ENCODE data around the gene EDC4. TPM values are rescaled to one million over a fixed set of nuclear protein-coding genes. Genes with fewer than 3 reads are reported as not detected.

EDC4 gene
- total RNA-seq, 1 experiment from 2014 or later: 64.5 TPM

DNA sequence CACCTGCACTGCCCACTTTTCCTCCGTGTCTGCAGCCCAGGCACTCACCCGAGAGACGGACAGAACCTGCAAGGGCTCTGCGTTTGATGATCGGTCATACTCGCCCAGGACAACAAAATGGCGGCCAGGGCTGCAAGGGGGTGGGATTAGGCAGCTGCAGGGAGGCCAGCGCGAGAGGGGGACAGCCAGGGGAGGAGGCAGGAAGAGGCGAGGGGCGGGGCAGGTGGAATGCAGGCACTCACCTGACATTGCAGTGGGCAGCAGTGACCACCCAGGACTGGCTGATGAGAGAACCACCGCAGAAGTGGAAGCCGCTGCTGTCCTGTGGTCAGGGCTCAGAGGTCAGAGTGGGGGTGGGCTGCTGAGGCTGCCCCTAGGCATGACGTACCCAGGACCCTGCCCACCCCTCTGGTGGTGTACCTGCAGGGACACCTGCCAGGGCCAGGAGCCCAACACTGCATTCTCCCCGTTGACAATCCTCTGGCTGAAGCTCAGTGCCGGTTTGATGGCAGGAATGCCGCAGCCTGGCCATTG is 57.9 kb downstream of the EDC4 start:
- no peak for DNase-seq (ENCODE audit: low read depth)

Small RNAs within 50 kb of the gene (small RNA-seq; reads per million reads assigned to genes)
- not detected for gene AC040162.2
- gene NRN1L: not detected

Other genes with a start within 250 kb of the EDC4 start
- 4.3 and 12.0 TPM in 2 replicates for gene CARMIL2, start 227.9 kb upstream of the EDC4 start, total RNA-seq (2014; rRNA removed; shearing (Covaris generic))
- 39.8 and 47.9 TPM in 2 replicates for gene ACD, start 212.8 kb upstream of the EDC4 start, total RNA-seq (2014; rRNA removed; shearing (Covaris generic))
- gene PARD6A, start 212.1 kb upstream of the EDC4 start, total RNA-seq (2014; rRNA removed; shearing (Covaris generic)): 2.8 and 3.8 TPM in 2 replicates
- 25.6 and 26.2 TPM in 2 replicates for gene ENKD1, start 206.3 kb upstream of the EDC4 start, total RNA-seq (2014; rRNA removed; shearing (Covaris generic))
- gene C16orf86, start 206.2 kb upstream of the EDC4 start, total RNA-seq (2014; rRNA removed; shearing (Covaris generic)): 0.27 and 2.5 TPM in 2 replicates
- gene GFOD2, start 153.7 kb upstream of the EDC4 start, total RNA-seq (2014; rRNA removed; shearing (Covaris generic)): 20.4 and 24.4 TPM in 2 replicates
- 6.2 and 10.8 TPM in 2 replicates for gene RANBP10, start 66.5 kb upstream of the EDC4 start, total RNA-seq (2014; rRNA removed; shearing (Covaris generic))
- gene TSNAXIP1, start 66.2 kb upstream of the EDC4 start, total RNA-seq (2014; rRNA removed; shearing (Covaris generic)): 0.18 TPM in 1 of 2 replicates, not detected in the other
- 91.5 and 105 TPM in 2 replicates for gene THAP11, start 30.7 kb upstream of the EDC4 start, total RNA-seq (2014; rRNA removed; shearing (Covaris generic))
- gene NUTF2, start 26.1 kb upstream of the EDC4 start, total RNA-seq (2014; rRNA removed; shearing (Covaris generic)): 236 and 318 TPM in 2 replicates
- gene CENPT, start 25.4 kb upstream of the EDC4 start, total RNA-seq (2014; rRNA removed; shearing (Covaris generic)): 30.1 and 30.2 TPM in 2 replicates
- gene NRN1L, start 11.8 kb downstream of the EDC4 start, total RNA-seq (2014; rRNA removed; shearing (Covaris generic)): not detected in 2 replicates
- gene PSKH1, start 20.2 kb downstream of the EDC4 start, total RNA-seq (2014; rRNA removed; shearing (Covaris generic)): 5.9 and 7.0 TPM in 2 replicates
- 2.5 and 2.9 TPM in 2 replicates for gene CTRL, start 58.8 kb downstream of the EDC4 start, total RNA-seq (2014; rRNA removed; shearing (Covaris generic))
- 62.2 and 72.3 TPM in 2 replicates for gene PSMB10, start 63.8 kb downstream of the EDC4 start, total RNA-seq (2014; rRNA removed; shearing (Covaris generic))
- 3.3 and 3.5 TPM in 2 replicates for gene LCAT, start 71.1 kb downstream of the EDC4 start, total RNA-seq (2014; rRNA removed; shearing (Covaris generic))
- 17.3 and 21.5 TPM in 2 replicates for gene SLC12A4, start 95.6 kb downstream of the EDC4 start, total RNA-seq (2014; rRNA removed; shearing (Covaris generic))
- gene DPEP3, start 107.4 kb downstream of the EDC4 start, total RNA-seq (2014; rRNA removed; shearing (Covaris generic)): not detected in 2 replicates
- gene DPEP2, start 126.4 kb downstream of the EDC4 start, total RNA-seq (2014; rRNA removed; shearing (Covaris generic)): not detected in 2 replicates
- not detected in 2 replicates for gene DPEP2NB, start 142.9 kb downstream of the EDC4 start, total RNA-seq (2014; rRNA removed; shearing (Covaris generic))
- 18.9 and 22.5 TPM in 2 replicates for gene DDX28, start 150.2 kb downstream of the EDC4 start, total RNA-seq (2014; rRNA removed; shearing (Covaris generic))
- gene DUS2, start 150.2 kb downstream of the EDC4 start, total RNA-seq (2014; rRNA removed; shearing (Covaris generic)): 15.4 and 18.2 TPM in 2 replicates
- gene NFATC3, start 212.3 kb downstream of the EDC4 start, total RNA-seq (2014; rRNA removed; shearing (Covaris generic)): 14.9 and 15.4 TPM in 2 replicates